A673 (cell line): Measurements from ENCODE around the gene SUSD2. TPM values are rescaled to one million over a fixed set of nuclear protein-coding genes. Genes with fewer than 3 reads are reported as not detected.

Experiments used
- BruUV-seq: library from RNA; stranded (reverse); fragments of 400-500 nt; replicated peaks from 2 replicates; lab custom pipeline; 2021; lab: Mats Ljungman, UMichigan
- CTCF ChIA-PET: fragments of 300-600 bp; sonication (Branson Sonifier 250); formaldehyde crosslinking; loops from one replicate; lab custom pipeline; 2022; ENCODE audit warnings: antibody characterized with exemption; lab: Charles Lee
- POLR2A ChIA-PET: fragments of 300-600 bp; sonication (Branson Sonifier 250); formaldehyde crosslinking; loops from one replicate; lab custom pipeline; 2022; ENCODE audit warnings: antibody characterized with exemption; ENCODE audit not compliant: low non-redundant PET; lab: Charles Lee
- DNase-seq: peaks from one replicate; pipeline ENCODE4 v3.0.0-alpha.2; 2015; ENCODE audit warnings: low spot score
- H3K27ac ChIP-seq: fragments of 200-600 bp; sonication (generic); 2 replicates; pipeline ENCODE4 v1.5.1; 2016; ENCODE audit warnings: mixed run types, low read depth, mild to moderate bottlenecking, mixed read lengths, antibody characterized with exemption, low read length; ENCODE audit not compliant: poor library complexity, severe bottlenecking
- H3K27me3 ChIP-seq: fragments of 200-600 bp; sonication (generic); replicated peaks from 2 replicates; pipeline ENCODE4 v1.6.1; 2017; ENCODE audit warnings: mixed run types, low read depth, mild to moderate bottlenecking, mixed read lengths, antibody characterized with exemption, low read length; ENCODE audit not compliant: insufficient read depth, poor library complexity
- H3K36me3 ChIP-seq: fragments of 200-600 bp; sonication (generic); 2 replicates; pipeline ENCODE4 v1.6.1; 2016; ENCODE audit warnings: mixed run types, mild to moderate bottlenecking, mixed read lengths, antibody characterized with exemption, low read length; ENCODE audit not compliant: insufficient read depth, poor library complexity, severe bottlenecking
- H3K4me1 ChIP-seq: fragments of 200-600 bp; sonication (generic); 2 replicates; pipeline ENCODE4 v1.6.1; 2017; ENCODE audit warnings: mixed run types, mild to moderate bottlenecking, mixed read lengths, antibody characterized with exemption, low read length; ENCODE audit not compliant: insufficient read depth, poor library complexity, severe bottlenecking
- H3K4me3 ChIP-seq: fragments of 200-600 bp; sonication (generic); 2 replicates; pipeline ENCODE4 v1.5.1; 2016; ENCODE audit warnings: low read depth, mixed run types, mild to moderate bottlenecking, mixed read lengths, low read length; ENCODE audit not compliant: poor library complexity, severe bottlenecking
- H3K9me3 ChIP-seq: fragments of 200-600 bp; sonication (generic); 2 replicates; pipeline ENCODE4 v1.6.1; 2016; ENCODE audit warnings: mixed run types, low read depth, mild to moderate bottlenecking, mixed read lengths, antibody characterized with exemption, low read length; ENCODE audit not compliant: poor library complexity, severe bottlenecking
- CTCF ChIP-seq: fragments of 300-800, 200-600 bp; sonication (generic); conservative IDR thresholded peaks from 2 replicates; pipeline ENCODE4 v1.5.1; 2017; ENCODE audit warnings: low read depth, mild to moderate bottlenecking, antibody characterized with exemption, low read length, moderate library complexity, mixed read lengths
- EZH2 ChIP-seq: fragments of 200-600 bp; sonication (generic); IDR thresholded peaks from 2 replicates; pipeline ENCODE4 v1.6.1; 2017; ENCODE audit warnings: borderline replicate concordance, low read depth, mild to moderate bottlenecking, mixed read lengths, antibody characterized with exemption, low read length; ENCODE audit not compliant: poor library complexity, severe bottlenecking
- intact Hi-C: fragments of 100-400 bp; cut with micrococcal nuclease; formaldehyde crosslinking; loops from one replicate; pipeline ENCODE4 v1.10.0; 2022; ENCODE audit not compliant: unreplicated experiment
- total RNA-seq: library from RNA; stranded (reverse); gene quantifications from 2 replicates; pipeline ENCODE4 v1.2.3, GENCODE V29; 2021

The SUSD2 gene
- total RNA-seq, 1 experiment from 2014 or later = 1.3 TPM

- Histone ChIP-seq H3K9me3 (no peaks in the 10 kb centered on the region), H3K27ac (no peak overlapping the region), H3K36me3 (no peaks in the 10 kb centered on the region), H3K4me1 (peaks cover under 1% of the 10 kb centered on the region), H3K4me3 (no peak overlapping the region), H3K27me3 (no peaks in the 10 kb centered on the region)
- DNase-seq = no peak
- no TSS peak for BruUV-seq
- intact Hi-C loops = no loop called here
- TF ChIP-seq CTCF (no peak), EZH2 (no peak)
- ChIA-PET POLR2A (no interaction called here), CTCF (no interaction called here)
These were observed 33.4 kb downstream of the SUSD2 start for GRCh38 chr22:24214467-24215285.

- DNase-seq = no peak
- ChIA-PET POLR2A (no interaction called here), CTCF (no interaction called here)
These were observed 35.4 kb downstream of the SUSD2 start for GRCh38 chr22:24216541-24217209.

GRCh38 chr22:24217384-24217783 lies 36.1 kb downstream of the SUSD2 start:
- POLR2A ChIA-PET = no interaction called here
- intact Hi-C loops = no loop called here
- no peak overlapping the region for H3K4me3 ChIP-seq

More at GRCh38 chr22:24216541-24217209, 35.4 kb downstream of the SUSD2 start:
- H3K36me3 ChIP-seq = no peaks in the 10 kb centered on the region
- intact Hi-C loops = no loop called here
- H3K4me3 ChIP-seq = no peak overlapping the region
- no peaks in the 10 kb centered on the region for H3K27me3 ChIP-seq
- TF ChIP-seq EZH2 (no peak), CTCF (no peak)
- H3K4me1 ChIP-seq = no peaks in the 10 kb centered on the region
- H3K9me3 ChIP-seq = no peaks in the 10 kb centered on the region
- no TSS peak for BruUV-seq
- H3K27ac ChIP-seq = no peak overlapping the region

More at GRCh38 chr22:24217384-24217783, 36.1 kb downstream of the SUSD2 start:
- no peak for TF ChIP-seq CTCF
- CTCF ChIA-PET = no interaction called here
- DNase-seq = no peak
- H3K9me3 ChIP-seq = no peaks in the 10 kb centered on the region
- BruUV-seq = no TSS peak
- no peaks in the 10 kb centered on the region for H3K36me3 ChIP-seq
- H3K27me3 ChIP-seq = no peaks in the 10 kb centered on the region
- no peak overlapping the region for H3K27ac ChIP-seq
- no peaks in the 10 kb centered on the region for H3K4me1 ChIP-seq
